HG03159 (cell line): ENCODE data around the gene ACOT13.
"Not testable (repeated sequence)": the region's sequence is repeated elsewhere in the genome, so short reads cannot be mapped to it uniquely, and the experiment has no call there.

Experiments
- ATAC-seq: cut with Tn5 transposase; IDR thresholded peaks from one replicate; pipeline ENCODE4 v1.9.1; 2021; ENCODE audit warnings: mild to moderate bottlenecking, moderate library complexity; ENCODE audit not compliant: unreplicated experiment

Gene ACOT13

DNA sequence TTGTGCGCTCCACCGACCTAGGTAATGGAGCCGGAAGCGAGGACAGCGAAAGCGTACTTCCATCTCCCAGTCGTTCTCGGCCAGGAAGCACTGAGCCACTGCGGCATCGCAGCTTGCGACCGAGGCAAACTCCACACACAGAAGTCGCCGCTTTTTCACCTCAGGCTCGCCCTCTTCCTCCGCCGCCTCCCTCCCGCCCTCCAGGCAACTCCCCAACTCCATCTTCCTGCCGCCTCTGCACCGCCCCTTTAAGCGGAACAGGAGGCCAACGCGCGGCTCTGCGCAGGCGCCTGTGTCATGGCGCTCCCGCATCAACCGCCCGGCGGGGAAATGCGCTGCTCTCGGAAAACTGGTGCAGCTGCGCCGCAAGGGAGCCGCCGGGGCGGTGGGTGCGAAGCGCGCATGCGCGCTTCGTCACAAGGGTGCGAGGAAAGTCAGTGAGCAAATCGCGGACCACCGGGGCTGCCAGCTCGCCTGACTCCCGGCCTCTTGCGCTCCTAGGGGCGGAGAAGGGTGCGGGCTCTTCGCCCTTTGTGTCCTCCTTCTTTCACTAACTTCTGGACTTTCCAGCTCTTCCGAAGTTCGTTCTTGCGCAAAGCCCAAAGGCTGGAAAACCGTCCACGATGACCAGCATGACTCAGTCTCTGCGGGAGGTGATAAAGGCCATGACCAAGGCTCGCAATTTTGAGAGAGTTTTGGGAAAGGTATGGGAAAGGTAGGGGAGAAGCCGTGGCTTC, at the start of gene ACOT13, which contains the start of gene TDP2:
Gene ACOT13, plus strand, starts transcription at position 437 of the 737 bp plus-strand sequence. Its CDS starts 187 bp downstream, at position 624.
Gene TDP2, minus strand, starts transcription at position 259 of the 737 bp plus-strand sequence. Its CDS starts 37 bp downstream, at position 222.
- ATAC-seq, result peak; percentile 95

DNA sequence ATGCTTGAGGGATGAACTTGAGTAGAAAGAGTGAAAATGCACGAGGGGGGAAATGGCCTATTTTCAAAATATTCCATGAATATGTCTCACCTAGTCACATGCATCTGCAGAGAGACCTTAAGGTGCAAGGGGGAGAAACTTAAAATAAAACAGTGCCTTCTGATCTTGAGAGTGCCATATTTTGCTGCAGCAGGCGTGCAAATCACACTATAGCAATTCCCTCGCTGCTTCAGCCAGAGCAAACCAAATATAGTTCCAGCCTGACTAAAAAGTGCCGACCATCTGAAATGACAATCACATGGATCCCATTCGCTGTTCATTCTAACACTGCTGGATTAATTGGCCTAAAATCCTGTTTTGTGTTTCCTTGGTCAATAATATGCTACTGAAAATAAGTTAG, 47.2 kb upstream of the ACOT13 start:
- no peak for ATAC-seq

- ATAC-seq, result no peak
These were observed 46.2 kb upstream of the ACOT13 start for GRCh38 chr6:24620637-24621036.

GRCh38 chr6:24621626-24622289, 45.1 kb upstream of the ACOT13 start:
- no peak for ATAC-seq

DNA sequence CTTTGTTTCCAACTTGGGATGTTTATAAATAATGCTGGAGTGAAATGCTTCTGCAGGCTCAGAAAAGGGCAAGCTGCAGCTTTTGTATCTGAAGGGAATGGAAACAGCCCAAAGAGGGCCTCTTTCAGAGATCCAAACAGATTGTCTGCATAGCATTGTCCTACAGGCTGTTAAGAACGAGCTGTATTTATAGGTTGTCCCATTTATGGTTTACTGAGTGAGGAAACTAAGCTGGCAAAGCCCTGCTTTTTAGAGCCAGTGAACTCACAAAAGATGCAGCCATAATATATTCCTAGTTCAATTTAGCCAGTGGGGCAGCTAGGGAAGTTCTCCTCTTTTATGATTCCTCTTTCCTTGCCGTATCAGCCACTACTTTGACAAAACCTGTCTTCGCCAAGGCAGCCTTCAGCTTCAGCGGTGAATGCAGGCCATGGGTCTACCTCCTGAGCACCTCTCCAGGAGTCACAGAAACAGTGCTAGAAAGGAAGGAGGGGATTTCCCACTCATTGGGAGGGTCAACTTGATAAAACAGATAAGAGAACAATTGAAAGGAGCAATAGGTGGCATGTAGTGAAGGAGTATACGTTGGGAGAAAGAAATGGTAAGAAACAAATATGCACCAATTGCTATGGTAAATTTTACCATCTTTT, 35.9 kb upstream of the ACOT13 start:
- ATAC-seq, result no peak

GRCh38 chr6:24631671-24632070, 35.2 kb upstream of the ACOT13 start:
- no peak for ATAC-seq

DNA sequence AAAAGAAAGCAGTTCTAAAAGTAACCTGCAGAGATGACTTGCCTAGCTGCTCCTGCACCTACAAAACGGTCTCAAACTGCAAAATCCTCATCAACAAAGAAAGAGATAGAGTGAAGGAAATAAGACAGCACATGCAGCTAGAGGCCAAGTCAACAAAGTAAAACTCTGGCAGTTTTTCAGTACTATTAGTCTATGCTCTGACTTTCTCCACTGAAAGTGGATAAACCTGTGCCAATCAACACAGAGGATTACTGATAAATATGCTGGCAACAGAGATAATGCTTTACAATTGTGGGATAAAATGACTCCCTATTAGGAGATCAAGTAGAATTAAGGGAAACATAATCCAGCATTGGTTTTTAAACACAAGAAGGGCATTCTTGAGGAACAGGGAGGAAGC, 34.3 kb upstream of the ACOT13 start:
- no peak for ATAC-seq

GRCh38 chr6:24636681-24637080, 30.2 kb upstream of the ACOT13 start:
- no peak for ATAC-seq

DNA sequence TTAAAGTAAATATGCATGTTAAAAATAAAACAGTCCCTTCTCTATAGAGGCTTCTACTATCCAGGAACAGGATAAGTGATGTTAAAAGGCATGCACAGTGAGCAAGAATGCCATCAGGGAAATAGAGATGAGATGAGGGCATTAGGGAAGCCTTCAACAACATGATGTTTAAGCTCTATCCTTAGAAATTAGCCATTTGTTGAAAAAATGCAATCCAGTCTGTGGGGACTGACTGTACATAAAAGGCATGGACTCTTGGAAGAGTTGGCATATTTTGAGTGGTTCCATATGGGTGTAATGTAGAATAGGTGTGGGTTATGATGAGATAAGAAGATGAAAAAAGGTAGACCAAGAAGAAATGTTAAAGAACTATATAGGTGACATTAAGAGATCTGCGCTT, 26.7 kb upstream of the ACOT13 start:
- no peak for ATAC-seq

DNA sequence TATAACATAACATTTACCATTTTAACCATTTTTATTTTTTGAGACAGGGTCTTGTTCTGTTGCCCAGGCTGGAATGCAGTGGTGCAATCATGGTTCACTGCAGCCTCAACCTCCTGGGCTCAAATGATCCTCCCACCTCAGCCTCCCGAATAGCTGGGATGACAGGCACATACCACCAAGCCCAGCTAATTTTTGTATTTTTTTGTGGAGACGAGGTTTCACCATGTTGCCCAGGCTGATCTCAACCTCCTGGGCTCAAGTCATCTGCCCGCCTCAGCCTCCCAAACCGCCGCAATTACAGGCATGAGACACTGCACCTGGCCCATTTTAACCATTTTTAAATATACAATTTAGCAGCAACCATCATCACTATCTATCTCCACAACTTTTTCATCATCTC, 26.2 kb upstream of the ACOT13 start:
- not testable (repeated sequence) for ATAC-seq

DNA sequence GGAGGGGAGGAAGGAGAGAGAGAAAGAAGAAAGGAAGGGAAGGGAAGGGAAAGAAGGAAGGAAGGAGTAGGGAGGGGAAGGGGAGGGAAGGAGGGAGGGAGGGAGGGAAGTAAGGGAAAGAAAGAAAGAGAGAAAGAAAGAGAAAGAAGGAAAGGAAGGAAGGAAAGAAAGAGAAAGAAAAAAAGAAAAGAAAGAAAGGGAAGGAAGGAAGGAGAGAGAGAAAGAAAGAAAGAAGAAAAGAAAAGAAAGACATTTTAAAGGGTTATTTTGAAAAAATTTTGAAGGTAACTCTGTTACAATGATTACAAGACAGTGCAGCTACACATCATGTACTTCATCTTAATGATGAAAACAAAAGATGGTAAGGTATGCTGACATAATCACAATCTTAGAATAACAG, 24.8 kb upstream of the ACOT13 start:
- no peak for ATAC-seq

DNA sequence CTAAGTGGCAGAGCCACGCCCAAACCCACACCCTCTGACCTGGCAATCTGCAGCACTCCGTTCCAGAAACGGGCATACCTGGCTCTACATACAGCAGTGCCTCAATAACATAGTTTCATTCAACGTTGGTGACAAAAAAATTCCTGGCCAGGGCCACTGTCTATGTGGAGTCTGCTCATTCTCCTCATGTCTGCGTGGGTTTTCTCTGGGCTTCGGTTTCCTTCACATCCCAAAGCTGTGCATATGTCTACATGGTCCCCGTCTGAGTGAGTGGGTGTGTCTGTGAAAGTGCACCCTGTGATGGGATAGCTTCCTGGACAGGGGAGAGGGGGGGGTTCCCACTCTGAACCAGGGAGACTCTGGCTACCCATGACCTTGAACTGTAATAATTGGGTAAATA, 23.0 kb upstream of the ACOT13 start:
- ATAC-seq, result no peak

GRCh38 chr6:24644377-24644776, 22.5 kb upstream of the ACOT13 start:
- ATAC-seq, result no peak

DNA sequence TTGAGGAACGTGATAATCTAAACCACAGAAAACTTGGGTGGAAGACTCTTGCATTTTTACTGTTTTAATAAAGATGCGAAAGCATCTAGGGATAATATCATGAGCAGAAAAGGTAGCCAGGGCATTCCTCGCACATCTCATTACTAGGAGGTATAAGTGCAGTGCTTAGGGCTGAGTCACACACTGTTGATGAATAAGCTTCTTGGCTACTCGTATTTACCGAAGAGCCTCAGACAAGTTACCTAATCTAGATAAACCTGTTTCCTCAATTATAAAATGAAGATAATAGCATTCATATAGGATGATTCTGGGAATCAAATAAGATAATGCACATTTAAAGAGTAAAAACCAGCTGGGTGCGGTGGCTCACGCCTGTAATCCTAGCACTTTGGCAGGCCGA, 20.1 kb upstream of the ACOT13 start:
- no peak for ATAC-seq

- ATAC-seq, result no peak
These were observed 18.6 kb upstream of the ACOT13 start for GRCh38 chr6:24648276-24648675.

GRCh38 chr6:24649691-24650090, 17.2 kb upstream of the ACOT13 start:
- no peak for ATAC-seq

DNA sequence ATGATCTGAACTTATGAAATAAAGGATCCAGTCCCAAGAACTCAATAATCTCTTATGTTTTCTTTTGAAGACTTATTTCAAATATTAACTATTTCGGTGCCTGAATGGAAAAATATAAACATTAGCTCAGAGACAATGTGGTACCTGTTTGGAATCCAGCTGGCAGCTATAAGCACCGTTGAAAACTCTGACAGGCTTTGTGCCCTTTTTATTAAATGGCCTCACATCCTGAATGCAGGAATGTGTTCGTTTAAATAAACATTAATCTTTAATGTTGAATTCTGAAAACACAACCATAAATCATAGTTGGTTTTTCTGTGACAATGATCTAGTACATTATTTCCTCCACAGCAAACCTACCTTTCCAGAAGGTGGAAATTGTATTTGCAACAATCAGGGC, 16.5 kb upstream of the ACOT13 start:
- ATAC-seq, result no peak

- ATAC-seq, result no peak
These were observed 11.7 kb upstream of the ACOT13 start for GRCh38 chr6:24655215-24655614.

GRCh38 chr6:24658573-24659560, 8.0 kb upstream of the ACOT13 start:
- no peak for ATAC-seq

DNA sequence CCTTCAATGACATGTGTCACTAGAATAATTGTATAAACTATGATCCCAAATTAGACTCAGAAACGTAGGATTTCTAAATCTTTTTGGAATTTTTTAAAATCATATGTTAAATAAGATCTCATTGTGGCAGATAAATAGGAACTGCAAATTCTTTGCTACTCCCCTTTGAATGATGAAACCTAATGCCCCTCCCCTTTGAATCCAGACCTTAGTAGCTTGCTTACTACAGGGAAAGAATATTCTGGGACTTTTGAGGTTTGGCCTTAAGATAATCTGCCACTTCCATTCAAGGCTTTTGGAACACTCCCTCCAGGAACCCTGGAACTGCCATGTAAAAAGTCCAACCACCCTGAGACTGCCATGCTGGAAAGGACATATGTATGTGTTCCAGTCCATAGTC, 7.3 kb upstream of the ACOT13 start:
- ATAC-seq, result no peak

GRCh38 chr6:24660105-24660504, 6.8 kb upstream of the ACOT13 start:
- no peak for ATAC-seq
